K562 (cell line): ENCODE data around the gene TTC13.

Source experiments
- ATF3 ChIP-seq, 2 experiments: fragments of 450-650 bp in 1 of 2; sonication (generic) in 1 of 2; formaldehyde crosslinking in 1 of 2; IDR thresholded peaks in 1 of 2; conservative IDR thresholded peaks in 1 of 2; 2 replicates each; pipeline versions ENCODE4 v1.6.1 to v1.8.1; 2016 to 2023; ENCODE audit warnings: mild to moderate bottlenecking in 2 of 2, moderate library complexity in 2 of 2, inconsistent platforms in 1 of 2, missing genetic modification reagents in 1 of 2
- FOXJ3 ChIP-seq: sonication (generic); formaldehyde crosslinking; IDR thresholded peaks from 2 replicates; pipeline ENCODE4 v1.4.0; 2020; ENCODE audit warnings: mild to moderate bottlenecking, missing genetic modification reagents
- JUND ChIP-seq, 2 experiments: IDR thresholded peaks; 2 replicates in 1 of 2; 3 replicates in 1 of 2; pipeline ENCODE4 v1.6.1; 2011; ENCODE audit warnings: borderline replicate concordance in 2 of 2, low read depth in 2 of 2, low read length in 2 of 2, improper control_type of control experiment in 1 of 2, missing biosample characterization in 1 of 2, missing genetic modification characterization in 1 of 2, missing genetic modification reagents in 1 of 2
- SETDB1 ChIP-seq: IDR thresholded peaks from one replicate; pipeline ENCODE4 v1.6.1; 2012; ENCODE audit warnings: low read length, control low read depth, inconsistent platforms
- SMARCE1 ChIP-seq: fragments of 450-650 bp; IDR thresholded peaks from 2 replicates; pipeline ENCODE4 v1.7.1; 2016; ENCODE audit warnings: mild to moderate bottlenecking
- TBP ChIP-seq: optimal IDR thresholded peaks from 2 replicates; pipeline ENCODE3; 2011; ENCODE audit warnings: low read depth, low read length, improper control_type of control experiment
- ZFX ChIP-seq: sonication (generic); formaldehyde crosslinking; IDR thresholded peaks from 2 replicates; pipeline ENCODE4 v1.8.0; 2022; ENCODE audit warnings: mild to moderate bottlenecking, missing genetic modification reagents, moderate library complexity

GRCh38 chr1:230892018-230892491 is 86.6 kb downstream of the TTC13 start:
- no peak for TF ChIP-seq ATF3 (IDR thresholded peaks at IDR 0.05)
- TF ChIP-seq ATF3 (CRISPR knock-in tag; conservative IDR thresholded peaks at IDR 0.05), result no peak
- TF ChIP-seq FOXJ3 (CRISPR knock-in tag), result no peak
- TF ChIP-seq ZFX (CRISPR knock-in tag), result no peak
- TF ChIP-seq JUND (IDR thresholded peaks at IDR 0.05; ENCODE audit: borderline replicate concordance, low read depth, low read length), result no peak
- no peak for TF ChIP-seq JUND (tag; IDR thresholded peaks at IDR 0.05; ENCODE audit: borderline replicate concordance, low read depth, low read length)
- no peak for TF ChIP-seq TBP
- TF ChIP-seq SETDB1, result no peak
- TF ChIP-seq SMARCE1, result no peak
